GM21447 (cell line): Measurements from ENCODE around the gene GMPR2.

Experiments
- ATAC-seq: cut with Tn5 transposase; IDR thresholded peaks from one replicate; pipeline ENCODE4 v1.9.1; 2021; ENCODE audit not compliant: unreplicated experiment

Gene GMPR2

GRCh38 chr14:24232645-24233537 is at the start of gene GMPR2:
TSS of gene GMPR2 (plus strand) at chr14:24232929. CDS start at chr14:24233254, 325 bp downstream.
- peak; percentile 55 for ATAC-seq

- ATAC-seq: no peak
Observed at GRCh38 chr14:24183014-24183481, 49.7 kb upstream of the GMPR2 start.

- no peak for ATAC-seq
Observed at GRCh38 chr14:24184104-24184970, 48.4 kb upstream of the GMPR2 start.

- no peak for ATAC-seq
Observed at GRCh38 chr14:24185026-24185425, 47.7 kb upstream of the GMPR2 start.

- ATAC-seq: no peak
Observed at GRCh38 chr14:24185741-24186140, 47.0 kb upstream of the GMPR2 start.

GRCh38 chr14:24186831-24187538 is 45.7 kb upstream of the GMPR2 start:
- no peak for ATAC-seq

GRCh38 chr14:24187539-24187915 is 45.2 kb upstream of the GMPR2 start:
- ATAC-seq: no peak

GRCh38 chr14:24188251-24189058 is 44.3 kb upstream of the GMPR2 start, which contains the start of gene IPO4:
TSS of gene IPO4 (minus strand) at chr14:24188816. CDS start at chr14:24188787, 29 bp downstream.
- peak; percentile 93 for ATAC-seq

GRCh38 chr14:24189059-24189375 is 43.7 kb upstream of the GMPR2 start:
- no peak for ATAC-seq

- ATAC-seq: no peak
Observed at GRCh38 chr14:24189460-24189859, 43.3 kb upstream of the GMPR2 start.

GRCh38 chr14:24190416-24190815 is 42.3 kb upstream of the GMPR2 start:
- ATAC-seq: no peak

GRCh38 chr14:24192933-24193332 is 39.8 kb upstream of the GMPR2 start:
- ATAC-seq: no peak

- ATAC-seq: no peak
Observed at GRCh38 chr14:24194186-24194872, 38.4 kb upstream of the GMPR2 start.

GRCh38 chr14:24194873-24195185 is 37.9 kb upstream of the GMPR2 start:
- no peak for ATAC-seq

GRCh38 chr14:24195186-24196070 is 37.3 kb upstream of the GMPR2 start, which contains the start of gene TM9SF1:
TSS of gene TM9SF1 (minus strand) at chr14:24195441. CDS start at chr14:24195019, 422 bp downstream.
- peak; percentile 86 for ATAC-seq

- peak; percentile 35 for ATAC-seq
Observed at GRCh38 chr14:24196071-24197055, 36.4 kb upstream of the GMPR2 start.

- no peak for ATAC-seq
Observed at GRCh38 chr14:24197056-24197450, 35.7 kb upstream of the GMPR2 start.
